GM12801 (cell line): ENCODE measurements around the gene KIF1B.

Experiments used
- CTCF ChIP-seq: IDR thresholded peaks from one replicate; pipeline ENCODE4 v1.5.1; 2011; ENCODE audit warnings: control low read depth; ENCODE audit not compliant: insufficient read length; ENCODE audit errors: extremely low read depth

Gene KIF1B

DNA sequence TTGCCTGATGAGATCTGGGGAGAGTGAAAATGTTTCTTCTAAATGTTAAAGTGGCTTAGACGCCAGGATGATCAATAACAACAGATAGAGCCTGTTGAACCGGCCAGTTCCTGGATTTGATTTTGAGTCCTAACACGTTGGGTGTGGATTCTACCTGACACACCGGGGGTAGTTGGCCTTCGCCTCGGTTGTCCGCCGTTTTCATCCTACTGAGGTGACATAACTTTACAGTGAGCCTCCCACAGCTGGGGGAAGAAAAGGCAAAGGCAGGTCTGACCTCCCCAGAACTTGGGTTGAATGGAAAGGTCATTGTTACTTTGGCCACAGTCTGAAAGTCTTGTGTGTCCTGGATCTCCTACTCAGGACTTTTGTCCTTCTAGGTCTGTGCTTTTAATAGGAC, 189.6 kb downstream of the KIF1B start:
- no peak for TF ChIP-seq CTCF

DNA sequence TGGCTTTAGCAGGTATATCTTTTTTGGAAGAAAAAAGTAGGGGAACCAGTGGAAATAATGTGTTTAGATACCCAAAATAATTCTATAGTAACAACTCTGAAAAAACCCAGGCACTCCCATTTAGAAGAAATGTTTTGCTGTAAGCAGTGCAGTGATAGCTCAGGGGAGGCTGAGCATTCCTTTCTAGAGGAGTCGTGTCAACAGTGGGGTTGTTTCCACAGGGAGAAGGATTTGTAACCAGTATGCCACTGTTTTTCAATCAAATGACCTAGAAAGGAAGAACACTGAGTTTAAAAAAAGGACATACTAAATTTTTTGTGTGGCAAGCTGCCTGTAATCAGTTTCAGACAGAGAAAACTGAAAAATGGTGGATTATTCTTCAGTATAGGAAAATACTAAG, 190.9 kb downstream of the KIF1B start:
- no peak for TF ChIP-seq CTCF

DNA sequence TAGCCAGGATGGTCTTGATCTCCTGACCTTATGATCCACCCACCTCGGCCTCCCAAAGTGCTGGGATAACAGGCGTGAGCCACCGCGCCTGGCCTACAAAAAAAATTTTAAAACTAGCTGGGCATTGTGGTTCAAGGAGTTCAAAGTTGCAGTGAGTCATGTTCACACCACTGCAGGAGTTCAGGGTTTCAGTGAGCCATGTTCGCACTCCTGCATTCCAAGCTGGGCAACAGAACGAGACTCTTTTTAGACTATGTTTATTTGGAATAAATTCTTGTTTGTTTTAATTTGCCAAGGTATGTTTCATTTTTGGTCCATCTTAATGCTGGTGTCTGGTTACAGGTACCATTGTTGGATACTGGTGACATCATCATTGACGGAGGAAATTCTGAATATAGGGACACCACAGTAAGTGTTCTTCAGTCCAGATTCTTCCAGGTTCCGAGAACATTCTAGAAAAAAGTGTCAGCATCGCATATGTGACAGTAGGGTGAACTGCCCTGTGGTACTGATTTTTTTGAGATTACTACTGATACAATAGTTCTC, 192.4 kb downstream of the KIF1B start:
- no peak for TF ChIP-seq CTCF

DNA sequence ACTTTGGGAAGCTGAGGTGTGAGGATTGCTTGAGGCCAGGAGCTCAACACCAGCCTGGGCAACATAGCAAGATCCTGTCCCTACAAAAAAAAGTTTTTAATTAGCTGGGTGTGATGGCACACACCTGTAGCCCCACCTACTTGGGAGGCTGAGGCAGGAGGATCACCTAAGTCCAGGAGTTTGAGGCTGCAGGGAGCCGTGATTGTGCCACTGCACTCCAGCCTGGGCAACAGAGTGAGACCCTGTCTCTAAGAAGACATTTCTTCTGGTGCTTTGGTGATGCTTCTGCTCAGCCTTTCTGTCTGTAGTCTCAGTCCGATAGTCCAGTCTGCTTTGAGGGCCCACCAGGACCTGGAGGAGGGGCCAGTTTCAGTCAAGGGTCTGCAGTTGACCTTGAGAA, 196.8 kb downstream of the KIF1B start:
- no peak for TF ChIP-seq CTCF

- TF ChIP-seq CTCF: no peak
Measured at GRCh38 chr1:10415211-10415930, 205.0 kb downstream of the KIF1B start.

- no peak for TF ChIP-seq CTCF
Measured at GRCh38 chr1:10419351-10419750, 209.0 kb downstream of the KIF1B start.

DNA sequence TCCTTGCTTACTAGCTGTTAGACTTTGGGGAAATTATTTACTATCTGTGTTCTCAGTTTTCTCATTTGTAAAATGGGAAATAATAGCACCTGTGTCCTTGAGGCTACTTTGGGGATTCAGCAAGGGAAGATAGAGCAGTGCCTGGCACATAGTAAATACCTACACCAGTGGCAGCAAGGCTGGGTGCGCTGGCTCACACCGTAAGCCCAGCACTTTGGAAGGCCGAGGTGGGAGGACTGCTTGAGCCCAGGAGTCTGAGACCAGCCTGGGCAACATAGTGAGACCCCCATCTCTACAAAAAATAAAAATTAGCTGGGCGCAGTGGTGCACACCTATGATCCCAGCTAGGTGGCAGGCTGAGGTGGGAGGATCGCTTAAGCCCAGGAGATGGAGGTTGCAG, 211.3 kb downstream of the KIF1B start:
- TF ChIP-seq CTCF: no peak
